Breast epithelium (tissue), 4 donors: ENCODE data around the gene PPM1H. TPM values are rescaled to one million over a fixed set of nuclear protein-coding genes. Genes with fewer than 3 reads are reported as not detected.

Experiments used
- DNase-seq, 2 donors: peaks; one replicate each; pipeline ENCODE4 v3.0.0-alpha.2; 2019; ENCODE audit warnings: low spot score in 2 of 2
- H3K27ac ChIP-seq, 2 donors: fragments of 200-600 bp; sonication (generic) in 1 of 2; one replicate each; pipeline ENCODE4 v1.5.1; 2016 to 2019; ENCODE audit warnings: mild to moderate bottlenecking in 1 of 2
- H3K27me3 ChIP-seq, 2 donors: fragments of 200-600 bp; sonication (generic) in 1 of 2; one replicate each; pipeline versions ENCODE4 v1.5.1 to v1.6.0; 2017 to 2019; ENCODE audit warnings: control low read depth in 1 of 2, mild to moderate bottlenecking in 1 of 2
- H3K36me3 ChIP-seq: fragments of 200-600 bp; one replicate; pipeline ENCODE4 v1.5.1; 2019
- H3K4me1 ChIP-seq, 2 donors: fragments of 200-600 bp; sonication (generic); one replicate each; pipeline ENCODE4 v1.5.1; 2016 to 2019; ENCODE audit warnings: control low read depth in 1 of 2
- H3K4me3 ChIP-seq, 3 donors: fragments of 200-600 bp; sonication (generic); 1 replicate in 2 of 3; 2 replicates in 1 of 3; pipeline ENCODE4 v1.5.1; 2016 to 2019; ENCODE audit warnings: mild to moderate bottlenecking in 3 of 3, moderate library complexity in 2 of 3
- H3K9me3 ChIP-seq, 2 donors: fragments of 200-600 bp; sonication (generic) in 1 of 2; one replicate each; pipeline ENCODE4 v1.5.1; 2016 to 2019; ENCODE audit warnings: control low read depth in 1 of 2
- CTCF ChIP-seq, 3 donors: fragments of 450-650 bp; IDR thresholded peaks; one replicate each; pipeline ENCODE4 v1.5.1; 2016 to 2017; ENCODE audit warnings: antibody characterized with exemption in 3 of 3, mild to moderate bottlenecking in 3 of 3, moderate library complexity in 3 of 3
- POLR2A ChIP-seq: fragments of 450-650 bp; IDR thresholded peaks from one replicate; pipeline ENCODE4 v1.6.1; 2016; ENCODE audit warnings: antibody characterized with exemption, mild to moderate bottlenecking, moderate library complexity
- POLR2AphosphoS5 ChIP-seq, 3 donors: sonication (generic); formaldehyde crosslinking; IDR thresholded peaks; one replicate each; pipeline ENCODE4 v1.6.1; 2017; ENCODE audit warnings: antibody characterized with exemption in 3 of 3
- intact Hi-C: fragments of 100-400 bp; cut with DNase I; formaldehyde crosslinking; loops from one replicate; pipeline ENCODE4 v1.15.1; 2023; ENCODE audit warnings: low total_unique reads
- total RNA-seq, 3 donors: library from RNA; depleted of rRNA; stranded (reverse); fragments of >200 nt; gene quantifications; one replicate each; pipeline ENCODE4 v1.1.0, GENCODE V29; 2016

Gene PPM1H
- total RNA-seq, 3 donors from 2014 or later, result 2.2 to 15.4 (median 13.5) TPM

GRCh38 chr12:62598846-62599245, 336.1 kb downstream of the PPM1H start:
- Histone ChIP-seq H3K4me1 (no peaks in the 10 kb centered on the region), H3K27me3 (no peaks in the 10 kb centered on the region), H3K27ac (no peak overlapping the region), H3K36me3 (no peaks in the 10 kb centered on the region), H3K4me3 (no peak overlapping the region), H3K9me3 (no peaks in the 10 kb centered on the region)
- TF ChIP-seq POLR2A, result no peak
- TF ChIP-seq CTCF (IDR thresholded peaks at IDR 0.05), result no peak
- no peak for TF ChIP-seq POLR2AphosphoS5 (IDR thresholded peaks at IDR 0.05)
- no peak for DNase-seq
- intact Hi-C loops, result no loop called here

GRCh38 chr12:62597253-62597652, 337.7 kb downstream of the PPM1H start:
- no peak for DNase-seq
- intact Hi-C loops, result no loop called here
- no peaks in the 10 kb centered on the region for H3K36me3 ChIP-seq

More at GRCh38 chr12:62597253-62597652, 337.7 kb downstream of the PPM1H start:
- no peak overlapping the region for H3K27ac ChIP-seq
- H3K27me3 ChIP-seq, result no peaks in the 10 kb centered on the region
- TF ChIP-seq POLR2A (no peak), CTCF (IDR thresholded peaks at IDR 0.05) (no peak), POLR2AphosphoS5 (IDR thresholded peaks at IDR 0.05) (no peak)
- no peaks in the 10 kb centered on the region for H3K9me3 ChIP-seq
- H3K4me1 ChIP-seq, result no peaks in the 10 kb centered on the region
- no peak overlapping the region for H3K4me3 ChIP-seq

Other genes with a start within 250 kb of the PPM1H start
- gene AVPR1A, start 216.1 kb upstream of the PPM1H start, total RNA-seq, result 10 to 100 TPM in 2 of 3 donors, 1 to 10 TPM in 1; 7.5 to 50.4 (median 14.7) TPM